ENCODE data around the gene HVCN1.

Gene HVCN1

GRCh38 chr12:110636516-110636915, 52.4 kb downstream of the HVCN1 start:
- no peak for TF ChIP-seq CTCF (IDR thresholded peaks at IDR 0.05; ENCODE audit: low read depth, low read length, missing control alignments)
- no peak for DNase-seq (ENCODE audit: low read depth)
- in situ Hi-C loops (cut with HindIII; ENCODE audit: low sequenced_read_pairs), result no loop called here
- no peak overlapping the region for H3K4me3 ChIP-seq (ENCODE audit: low read depth, low read length)

GRCh38 chr12:110635055-110635454, 53.9 kb downstream of the HVCN1 start:
- DNase-seq (ENCODE audit: low read depth), result no peak
- in situ Hi-C loops (cut with HindIII; ENCODE audit: low sequenced_read_pairs), result no loop called here
- no peak overlapping the region for H3K4me3 ChIP-seq (ENCODE audit: low read depth, low read length)
- no peak for TF ChIP-seq CTCF (IDR thresholded peaks at IDR 0.05; ENCODE audit: low read depth, low read length, missing control alignments)

- TF ChIP-seq CTCF (IDR thresholded peaks at IDR 0.05; ENCODE audit: low read depth, low read length, missing control alignments), result no peak
- H3K4me3 ChIP-seq (ENCODE audit: low read depth, low read length), result no peak overlapping the region
- DNase-seq (ENCODE audit: low read depth), result no peak
- in situ Hi-C loops (cut with HindIII; ENCODE audit: low sequenced_read_pairs), result no loop called here
Measured at GRCh38 chr12:110627500-110628195, 61.3 kb downstream of the HVCN1 start.

- in situ Hi-C loops (cut with HindIII; ENCODE audit: low sequenced_read_pairs), result no loop called here
- no peak for TF ChIP-seq CTCF (IDR thresholded peaks at IDR 0.05; ENCODE audit: low read depth, low read length, missing control alignments)
- DNase-seq (ENCODE audit: low read depth), result no peak
- H3K4me3 ChIP-seq (ENCODE audit: low read depth, low read length), result no peak overlapping the region
Measured at GRCh38 chr12:110622582-110622981, 66.3 kb downstream of the HVCN1 start.

- no peak for DNase-seq (ENCODE audit: low read depth)
- no peak overlapping the region for H3K4me3 ChIP-seq (ENCODE audit: low read depth, low read length)
- TF ChIP-seq CTCF (IDR thresholded peaks at IDR 0.05; ENCODE audit: low read depth, low read length, missing control alignments), result no peak
- in situ Hi-C loops (cut with HindIII; ENCODE audit: low sequenced_read_pairs), result no loop called here
Measured at GRCh38 chr12:110619534-110619953, 69.4 kb downstream of the HVCN1 start.

- in situ Hi-C loops (cut with HindIII; ENCODE audit: low sequenced_read_pairs), result no loop called here
- no peak for DNase-seq (ENCODE audit: low read depth)
Measured at GRCh38 chr12:110616471-110617115, 72.3 kb downstream of the HVCN1 start.

More at GRCh38 chr12:110616471-110617115, 72.3 kb downstream of the HVCN1 start:
- TF ChIP-seq CTCF (IDR thresholded peaks at IDR 0.05; ENCODE audit: low read depth, low read length, missing control alignments), result no peak
- no peak overlapping the region for H3K4me3 ChIP-seq (ENCODE audit: low read depth, low read length)

Measured in astrocyte of the cerebellum (primary cell).